ENCODE measurements around the gene PTGR1. TPM values are rescaled to one million over a fixed set of nuclear protein-coding genes. Genes with fewer than 3 reads are reported as not detected.

Gene PTGR1
- total and polyA plus RNA-seq, 2 experiments from 2014 or later, result 19.1 to 24.7 TPM

- no peak overlapping the region for H3K27ac Mint-ChIP-seq
- no peaks in the 10 kb centered on the region for H4K20me1 ChIP-seq (replicated peaks; ENCODE audit: insufficient read depth)
- H3K4me1 ChIP-seq (ENCODE audit: insufficient read depth), result no peaks in the 10 kb centered on the region
- H2AFZ ChIP-seq, result no peak overlapping the region
- ATAC-seq, result no peak
- peaks cover 34% of the 10 kb centered on the region for H3K36me3 Mint-ChIP-seq (ENCODE audit: low read depth)
- no peak overlapping the region for H3K27ac ChIP-seq (ENCODE audit: low read depth)
- H3K9me2 ChIP-seq (ENCODE audit: insufficient read depth), result no peaks in the 10 kb centered on the region
- no peak overlapping the region for H3K4me3 Mint-ChIP-seq
- no peak for DNase-seq (ENCODE audit: low spot score)
- peaks cover 2% of the 10 kb centered on the region for H3K27me3 Mint-ChIP-seq (ENCODE audit: insufficient read depth, low read depth, poor library complexity)
- H3K4me2 ChIP-seq, result no peak overlapping the region
- TF ChIP-seq, protein P1, sequence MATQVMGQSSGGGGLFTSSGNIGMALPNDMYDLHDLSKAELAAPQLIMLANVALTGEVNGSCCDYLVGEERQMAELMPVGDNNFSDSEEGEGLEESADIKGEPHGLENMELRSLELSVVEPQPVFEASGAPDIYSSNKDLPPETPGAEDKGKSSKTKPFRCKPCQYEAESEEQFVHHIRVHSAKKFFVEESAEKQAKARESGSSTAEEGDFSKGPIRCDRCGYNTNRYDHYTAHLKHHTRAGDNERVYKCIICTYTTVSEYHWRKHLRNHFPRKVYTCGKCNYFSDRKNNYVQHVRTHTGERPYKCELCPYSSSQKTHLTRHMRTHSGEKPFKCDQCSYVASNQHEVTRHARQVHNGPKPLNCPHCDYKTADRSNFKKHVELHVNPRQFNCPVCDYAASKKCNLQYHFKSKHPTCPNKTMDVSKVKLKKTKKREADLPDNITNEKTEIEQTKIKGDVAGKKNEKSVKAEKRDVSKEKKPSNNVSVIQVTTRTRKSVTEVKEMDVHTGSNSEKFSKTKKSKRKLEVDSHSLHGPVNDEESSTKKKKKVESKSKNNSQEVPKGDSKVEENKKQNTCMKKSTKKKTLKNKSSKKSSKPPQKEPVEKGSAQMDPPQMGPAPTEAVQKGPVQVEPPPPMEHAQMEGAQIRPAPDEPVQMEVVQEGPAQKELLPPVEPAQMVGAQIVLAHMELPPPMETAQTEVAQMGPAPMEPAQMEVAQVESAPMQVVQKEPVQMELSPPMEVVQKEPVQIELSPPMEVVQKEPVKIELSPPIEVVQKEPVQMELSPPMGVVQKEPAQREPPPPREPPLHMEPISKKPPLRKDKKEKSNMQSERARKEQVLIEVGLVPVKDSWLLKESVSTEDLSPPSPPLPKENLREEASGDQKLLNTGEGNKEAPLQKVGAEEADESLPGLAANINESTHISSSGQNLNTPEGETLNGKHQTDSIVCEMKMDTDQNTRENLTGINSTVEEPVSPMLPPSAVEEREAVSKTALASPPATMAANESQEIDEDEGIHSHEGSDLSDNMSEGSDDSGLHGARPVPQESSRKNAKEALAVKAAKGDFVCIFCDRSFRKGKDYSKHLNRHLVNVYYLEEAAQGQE (IDR thresholded peaks at IDR 0.05; ENCODE audit: unreplicated experiment), result no peak
- H3K4me1 Mint-ChIP-seq, result no peaks in the 10 kb centered on the region
- no peaks in the 10 kb centered on the region for H3K27me3 ChIP-seq (ENCODE audit: insufficient read depth)
- H3K4me3 ChIP-seq, result no peak overlapping the region
- H3F3A ChIP-seq (replicated peaks; ENCODE audit: low read depth), result no peaks in the 10 kb centered on the region
- H3K9me3 Mint-ChIP-seq, result no peaks in the 10 kb centered on the region
- no peaks in the 10 kb centered on the region for H3K36me3 ChIP-seq (ENCODE audit: insufficient read depth)
- no peaks in the 10 kb centered on the region for H3K79me2 ChIP-seq (replicated peaks; ENCODE audit: insufficient read depth)
Observed at GRCh38 chr9:111588846-111589245, 10.6 kb downstream of the PTGR1 start.

GRCh38 chr9:111586378-111586777 is 13.1 kb downstream of the PTGR1 start:
- no peak for ATAC-seq
- Mint-ChIP-seq H3K9me3 (no peaks in the 10 kb centered on the region), H3K27me3 (ENCODE audit: insufficient read depth, low read depth, poor library complexity) (peaks cover 2% of the 10 kb centered on the region), H3K36me3 (ENCODE audit: low read depth) (peaks cover 16% of the 10 kb centered on the region), H3K27ac (no peak overlapping the region), H3K4me3 (no peak overlapping the region), H3K4me1 (no peaks in the 10 kb centered on the region)
- TF ChIP-seq STAT1 (IDR thresholded peaks at IDR 0.05; ENCODE audit: unreplicated experiment) (no peak), NANOG (IDR thresholded peaks at IDR 0.05; ENCODE audit: borderline replicate concordance) (no peak), EZH2 (IDR thresholded peaks at IDR 0.05; ENCODE audit: low read depth, unreplicated experiment) (no peak), ZNF114 (CRISPR knock-in tag; IDR thresholded peaks at IDR 0.05) (no peak), JUNB (IDR thresholded peaks at IDR 0.05; ENCODE audit: unreplicated experiment) (no peak), POLR2AphosphoS5 (IDR thresholded peaks at IDR 0.05; ENCODE audit: low read depth) (no peak), ZNF331 (CRISPR knock-in tag; IDR thresholded peaks at IDR 0.05; ENCODE audit: low read depth) (no peak)
- TF ChIP-seq, protein P1 (IDR thresholded peaks at IDR 0.05; ENCODE audit: unreplicated experiment), result no peak
- TF ChIP-seq, protein P2, sequence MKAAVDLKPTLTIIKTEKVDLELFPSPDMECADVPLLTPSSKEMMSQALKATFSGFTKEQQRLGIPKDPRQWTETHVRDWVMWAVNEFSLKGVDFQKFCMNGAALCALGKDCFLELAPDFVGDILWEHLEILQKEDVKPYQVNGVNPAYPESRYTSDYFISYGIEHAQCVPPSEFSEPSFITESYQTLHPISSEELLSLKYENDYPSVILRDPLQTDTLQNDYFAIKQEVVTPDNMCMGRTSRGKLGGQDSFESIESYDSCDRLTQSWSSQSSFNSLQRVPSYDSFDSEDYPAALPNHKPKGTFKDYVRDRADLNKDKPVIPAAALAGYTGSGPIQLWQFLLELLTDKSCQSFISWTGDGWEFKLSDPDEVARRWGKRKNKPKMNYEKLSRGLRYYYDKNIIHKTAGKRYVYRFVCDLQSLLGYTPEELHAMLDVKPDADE (IDR thresholded peaks at IDR 0.05), result no peak
- no peaks in the 10 kb centered on the region for H4K20me1 ChIP-seq (replicated peaks; ENCODE audit: insufficient read depth)
- no peaks in the 10 kb centered on the region; the same call in 1 of the 2 replicates for H3K9me2 ChIP-seq (ENCODE audit: insufficient read depth)
- H3K4me1 ChIP-seq (ENCODE audit: insufficient read depth), result no peaks in the 10 kb centered on the region
- H3K27ac ChIP-seq (ENCODE audit: low read depth), result no peak overlapping the region
- no peak for DNase-seq (ENCODE audit: low spot score)
- H3K79me2 ChIP-seq (replicated peaks; ENCODE audit: insufficient read depth), result no peaks in the 10 kb centered on the region
- H3K36me3 ChIP-seq (ENCODE audit: insufficient read depth), result no peaks in the 10 kb centered on the region; the same call in 1 of the 2 replicates
- H3K4me2 ChIP-seq, result no peak overlapping the region
- H3F3A ChIP-seq (replicated peaks; ENCODE audit: low read depth), result no peaks in the 10 kb centered on the region
- H3K27me3 ChIP-seq (ENCODE audit: insufficient read depth), result no peaks in the 10 kb centered on the region
- H3K4me3 ChIP-seq, result no peak overlapping the region
- H2AFZ ChIP-seq, result no peak overlapping the region

All from GM23338 (cell line).